ENCODE measurements around the gene BET1L.
"Not testable (repeated sequence)": the region's sequence is repeated elsewhere in the genome, so short reads cannot be mapped to it uniquely, and the experiment has no call there.

Gene BET1L

DNA sequence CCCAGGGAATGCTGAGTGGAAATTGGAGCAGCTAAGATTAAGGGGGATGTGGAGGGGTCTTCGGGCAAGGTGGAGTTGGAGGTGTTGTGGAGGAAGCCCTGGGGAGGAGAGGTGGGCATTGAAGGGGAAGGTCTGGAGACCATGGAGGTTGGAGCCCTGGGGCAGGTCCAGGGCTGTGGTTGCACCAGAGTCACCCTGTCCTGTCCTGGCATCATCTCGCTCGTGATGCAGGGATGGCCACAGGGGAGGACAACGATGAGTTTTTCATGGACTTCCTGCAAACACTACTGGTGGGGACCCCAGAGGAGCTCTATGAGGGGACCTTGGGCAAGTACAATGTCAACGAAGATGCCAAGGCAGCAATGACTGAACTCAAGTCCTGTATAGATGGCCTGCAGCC is 13.7 kb downstream of the BET1L start:
- DNase-seq (ENCODE audit: low spot score): not testable (repeated sequence)

GRCh38 chr11:192674-193128 is 14.5 kb downstream of the BET1L start, which contains the start of gene SCGB1C1:
SCGB1C1 (plus strand) TSS chr11:193078; CDS start chr11:193100, 22 bp downstream.
- not testable (repeated sequence) for DNase-seq (ENCODE audit: low spot score)

- DNase-seq (ENCODE audit: low spot score): not testable (repeated sequence)
Observed at GRCh38 chr11:191490-192478, 15.4 kb downstream of the BET1L start.

- not testable (repeated sequence) for DNase-seq (ENCODE audit: low spot score)
Observed at GRCh38 chr11:190546-190945, 16.7 kb downstream of the BET1L start.

GRCh38 chr11:189843-190311 is 17.3 kb downstream of the BET1L start:
- not testable (repeated sequence) for DNase-seq (ENCODE audit: low spot score)

- not testable (repeated sequence) for DNase-seq (ENCODE audit: low spot score)
Observed at GRCh38 chr11:189200-189783, 17.9 kb downstream of the BET1L start.

GRCh38 chr11:180242-180641 is 27.0 kb downstream of the BET1L start:
- DNase-seq (ENCODE audit: low spot score): not testable (repeated sequence)
